GM10248 (cell line): ENCODE data around the gene PCP2.

ENCODE experiments used
- CTCF ChIA-PET: fragments of 300-600 bp; sonication (Branson Sonifier 250); formaldehyde crosslinking; extraction: SDS; loops from one replicate; lab custom pipeline; 2021; ENCODE audit warnings: antibody characterized with exemption; lab: Yijun Ruan, JAX
- POLR2A ChIA-PET: fragments of 350-650 bp; sonication (Branson Sonifier 250); formaldehyde crosslinking; extraction: SDS; loops from one replicate; lab custom pipeline; 2020; ENCODE audit warnings: antibody characterized with exemption; lab: Yijun Ruan, JAX
- DNase-seq: peaks from one replicate; pipeline ENCODE4 v3.0.0; 2012; ENCODE audit errors: extremely low spot score
- CTCF ChIP-seq: IDR thresholded peaks from 2 replicates; pipeline ENCODE4 v1.5.1; 2012; ENCODE audit warnings: mild to moderate bottlenecking, low read depth; ENCODE audit errors: extremely low read depth, missing control alignments, control extremely low read depth

The PCP2 gene

GRCh38 chr19:7629347-7630054, 4.0 kb downstream of the PCP2 start, which contains the start of the genes PET100 and XAB2:
TSS of gene PET100 (plus strand) at chr19:7629793. CDS start at chr19:7629834, 41 bp downstream.
TSS of gene XAB2 (minus strand) at chr19:7629545. CDS start at chr19:7629527, 18 bp downstream.
- peak; percentile 99 for DNase-seq
- POLR2A ChIA-PET: interaction anchor here (0.7 to 1.2 kb wide), 3 partner anchors 66 to 156 kb away, joined by 3 to 8 read pairs (median 3); no protein-coding TSS in a partner anchor
- TF ChIP-seq CTCF: no peak
- CTCF ChIA-PET: interaction anchor here (1.0 to 1.7 kb wide), 7 partner anchors 22 to 171 kb away, joined by 3 to 7 read pairs (median 4); partner anchors contain the start of gene TRAPPC5

GRCh38 chr19:7628589-7629311, 4.8 kb downstream of the PCP2 start:
- POLR2A ChIA-PET: no interaction called here
- DNase-seq: no peak
- no peak for TF ChIP-seq CTCF
- CTCF ChIA-PET: interaction anchor here (1.1 to 1.7 kb wide), 4 partner anchors 24 to 172 kb away, joined by 3 to 7 read pairs (median 5); no protein-coding TSS in a partner anchor

- TF ChIP-seq CTCF: no peak
- POLR2A ChIA-PET: no interaction called here
- no peak for DNase-seq
- CTCF ChIA-PET: interaction anchor here (1.0 to 1.3 kb wide), 2 partner anchors 9 to 15 kb away, joined by 3 read pairs; no protein-coding TSS in a partner anchor
Observed at GRCh38 chr19:7627166-7627565, 6.4 kb downstream of the PCP2 start.

- CTCF ChIA-PET: interaction anchor here (1.6 kb wide), 1 partner anchor 58 kb away, joined by 4 read pairs; no protein-coding TSS in a partner anchor
- POLR2A ChIA-PET: no interaction called here
- no peak for TF ChIP-seq CTCF
- DNase-seq: no peak
Observed at GRCh38 chr19:7625763-7626372, 7.7 kb downstream of the PCP2 start.

GRCh38 chr19:7624810-7625209, 8.7 kb downstream of the PCP2 start:
- ChIA-PET POLR2A (no interaction called here), CTCF (no interaction called here)
- no peak for DNase-seq
- no peak for TF ChIP-seq CTCF
